ENCODE data around the gene SLC25A48. TPM values are rescaled to one million over a fixed set of nuclear protein-coding genes. Genes with fewer than 3 reads are reported as not detected.

Gene SLC25A48
- polyA plus RNA-seq, 1 donor = 0.54 TPM

GRCh38 chr5:135881819-135882218 lies 47.4 kb downstream of the SLC25A48 start:
- no peaks in the 10 kb centered on the region for H3K9me3 ChIP-seq (ENCODE audit: control insufficient read depth, low read depth, low read length)
- no CpG with 5 or more reads among the region's 3 CpGs for WGBS (ENCODE audit: insufficient coverage, low lambda C conversion rate)
- no peak overlapping the region for H3K27ac ChIP-seq (ENCODE audit: low read length)
- no peaks in the 10 kb centered on the region for H3K4me1 ChIP-seq (ENCODE audit: control insufficient read depth, insufficient read depth, low read length)
- no peak overlapping the region for H3K4me3 ChIP-seq (ENCODE audit: low read length)
- H3K27me3 ChIP-seq (ENCODE audit: control insufficient read depth, insufficient read depth, low read length) = peaks cover 29% of the 10 kb centered on the region
- H3K36me3 ChIP-seq (ENCODE audit: control insufficient read depth, insufficient read depth, low read length) = no peaks in the 10 kb centered on the region
- DNase-seq = no peak

- no peaks in the 10 kb centered on the region for H3K36me3 ChIP-seq (ENCODE audit: control insufficient read depth, insufficient read depth, low read length)
- H3K27me3 ChIP-seq (ENCODE audit: control insufficient read depth, insufficient read depth, low read length) = peaks cover 30% of the 10 kb centered on the region
- no peak overlapping the region for H3K27ac ChIP-seq (ENCODE audit: low read length)
- H3K4me1 ChIP-seq (ENCODE audit: control insufficient read depth, insufficient read depth, low read length) = peaks cover 5% of the 10 kb centered on the region
- H3K9me3 ChIP-seq (ENCODE audit: control insufficient read depth, low read depth, low read length) = no peaks in the 10 kb centered on the region
- H3K4me3 ChIP-seq (ENCODE audit: low read length) = no peak overlapping the region
- no CpG with 5 or more reads among the region's 3 CpGs for WGBS (ENCODE audit: insufficient coverage, low lambda C conversion rate)
- DNase-seq = no peak
Observed at GRCh38 chr5:135883026-135883425, 48.6 kb downstream of the SLC25A48 start.

DNA sequence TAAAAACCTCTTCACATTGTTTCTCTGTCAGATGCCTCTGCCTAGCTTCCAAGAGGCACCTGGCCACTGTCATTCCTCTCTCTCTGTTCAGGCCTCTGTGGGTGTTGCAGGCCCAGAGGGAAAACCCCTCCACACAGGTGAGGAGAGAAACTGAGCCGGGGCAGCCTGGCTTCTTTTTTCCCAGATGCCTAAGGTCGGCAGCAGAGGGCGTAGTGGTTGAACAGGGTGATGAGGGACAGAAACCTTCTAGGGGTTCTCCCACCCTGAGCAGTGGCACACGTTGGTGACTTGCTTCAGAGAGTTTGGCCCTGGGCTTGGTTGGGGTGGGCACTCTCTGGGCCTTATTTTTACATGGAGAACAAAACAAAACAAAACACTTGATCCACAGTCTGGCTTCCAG lies 49.0 kb downstream of the SLC25A48 start:
- peaks cover 31% of the 10 kb centered on the region for H3K27me3 ChIP-seq (ENCODE audit: control insufficient read depth, insufficient read depth, low read length)
- H3K36me3 ChIP-seq (ENCODE audit: control insufficient read depth, insufficient read depth, low read length) = no peaks in the 10 kb centered on the region
- H3K4me3 ChIP-seq (ENCODE audit: low read length) = no peak overlapping the region
- H3K4me1 ChIP-seq (ENCODE audit: control insufficient read depth, insufficient read depth, low read length) = peaks cover 5% of the 10 kb centered on the region
- H3K9me3 ChIP-seq (ENCODE audit: control insufficient read depth, low read depth, low read length) = no peaks in the 10 kb centered on the region
- no peak for DNase-seq
- WGBS (ENCODE audit: insufficient coverage, low lambda C conversion rate) = no CpG with 5 or more reads among the region's 4 CpGs
- H3K27ac ChIP-seq (ENCODE audit: low read length) = no peak overlapping the region

GRCh38 chr5:135885031-135885430 lies 50.6 kb downstream of the SLC25A48 start:
- Histone ChIP-seq H3K4me3 (ENCODE audit: low read length) (no peak overlapping the region), H3K4me1 (ENCODE audit: control insufficient read depth, insufficient read depth, low read length) (peaks cover 5% of the 10 kb centered on the region), H3K27ac (ENCODE audit: low read length) (no peak overlapping the region), H3K27me3 (ENCODE audit: control insufficient read depth, insufficient read depth, low read length) (peaks cover 31% of the 10 kb centered on the region), H3K36me3 (ENCODE audit: control insufficient read depth, insufficient read depth, low read length) (no peaks in the 10 kb centered on the region), H3K9me3 (ENCODE audit: control insufficient read depth, low read depth, low read length) (no peaks in the 10 kb centered on the region)
- DNase-seq = no peak
- no CpG with 5 or more reads among the region's 3 CpGs for WGBS (ENCODE audit: insufficient coverage, low lambda C conversion rate)

- DNase-seq = no peak
- no peak overlapping the region for H3K27ac ChIP-seq (ENCODE audit: low read length)
- peaks cover 5% of the 10 kb centered on the region for H3K4me1 ChIP-seq (ENCODE audit: control insufficient read depth, insufficient read depth, low read length)
- peaks cover 24% of the 10 kb centered on the region for H3K27me3 ChIP-seq (ENCODE audit: control insufficient read depth, insufficient read depth, low read length)
- H3K9me3 ChIP-seq (ENCODE audit: control insufficient read depth, low read depth, low read length) = no peaks in the 10 kb centered on the region
- H3K36me3 ChIP-seq (ENCODE audit: control insufficient read depth, insufficient read depth, low read length) = no peaks in the 10 kb centered on the region
- H3K4me3 ChIP-seq (ENCODE audit: low read length) = no peak overlapping the region
- no CpG with 5 or more reads among the region's 4 CpGs for WGBS (ENCODE audit: insufficient coverage, low lambda C conversion rate)
Observed at GRCh38 chr5:135886136-135886535, 51.7 kb downstream of the SLC25A48 start.

DNA sequence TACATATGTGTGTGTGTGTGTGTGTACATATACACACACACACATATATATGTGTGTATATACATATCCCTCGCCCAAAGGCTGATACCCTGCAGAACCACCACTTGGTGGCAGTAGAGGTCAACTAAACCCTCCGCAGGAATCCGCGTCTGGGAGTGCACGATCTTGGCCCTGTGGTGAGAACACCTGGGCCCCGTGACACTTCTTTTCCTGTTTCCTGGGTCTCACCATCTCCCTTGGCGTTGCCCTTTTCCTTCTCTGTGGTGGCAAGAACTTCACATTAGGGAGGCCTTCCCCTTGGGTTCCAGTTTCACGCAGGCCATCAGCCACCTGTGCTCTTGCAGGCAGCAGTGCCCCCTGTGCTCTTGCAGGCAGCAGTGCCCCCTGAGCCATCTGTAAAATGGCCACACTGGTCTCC lies 53.0 kb downstream of the SLC25A48 start:
- WGBS (ENCODE audit: insufficient coverage, low lambda C conversion rate) = no CpG with 5 or more reads among the region's 8 CpGs
- peaks cover 19% of the 10 kb centered on the region for H3K27me3 ChIP-seq (ENCODE audit: control insufficient read depth, insufficient read depth, low read length)
- H3K4me3 ChIP-seq (ENCODE audit: low read length) = no peak overlapping the region
- H3K9me3 ChIP-seq (ENCODE audit: control insufficient read depth, low read depth, low read length) = no peaks in the 10 kb centered on the region
- peak; percentile 67 to 76 for DNase-seq
- H3K27ac ChIP-seq (ENCODE audit: low read length) = no peak overlapping the region
- no peaks in the 10 kb centered on the region for H3K36me3 ChIP-seq (ENCODE audit: control insufficient read depth, insufficient read depth, low read length)
- peaks cover 5% of the 10 kb centered on the region for H3K4me1 ChIP-seq (ENCODE audit: control insufficient read depth, insufficient read depth, low read length)

DNA sequence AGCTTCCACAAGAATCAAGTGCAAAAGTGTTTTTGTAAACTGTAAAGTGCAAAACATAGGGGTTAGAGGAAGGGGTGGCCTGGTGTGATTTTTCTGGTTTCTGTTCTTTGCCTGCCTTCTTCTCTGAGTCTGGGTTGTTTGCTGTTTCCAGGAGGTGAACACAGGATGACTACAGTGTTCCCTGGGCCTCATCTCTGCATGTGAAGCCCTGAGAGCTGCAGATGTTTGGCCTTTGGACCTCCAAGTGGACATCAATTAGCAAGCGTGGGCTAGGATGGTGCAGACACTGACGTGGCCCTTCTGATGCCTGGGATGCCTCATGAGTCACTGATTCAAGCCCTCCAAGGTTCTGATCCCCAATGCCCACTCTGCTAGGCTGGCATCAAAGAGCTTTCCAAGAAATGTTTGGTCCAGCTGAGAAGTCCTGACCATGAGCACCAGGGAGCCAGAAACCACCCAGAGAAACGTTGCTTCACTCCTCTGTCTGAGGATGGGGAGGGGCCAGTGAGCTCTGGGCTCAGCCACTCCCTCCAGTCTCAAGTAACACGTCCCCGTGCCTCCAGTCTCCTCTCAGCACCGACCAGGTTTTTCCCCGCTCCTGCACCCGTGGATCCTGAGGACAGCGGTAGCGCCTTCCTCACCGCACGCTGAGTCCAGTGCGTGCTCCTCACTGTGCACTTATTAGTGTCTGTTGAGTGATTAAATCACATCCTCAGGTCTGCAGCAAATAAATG lies 53.6 kb downstream of the SLC25A48 start:
- no peaks in the 10 kb centered on the region for H3K9me3 ChIP-seq (ENCODE audit: control insufficient read depth, low read depth, low read length)
- H3K4me3 ChIP-seq (ENCODE audit: low read length) = no peak overlapping the region
- WGBS (ENCODE audit: insufficient coverage, low lambda C conversion rate) = 89% methylated on average over 3 of the region's 13 CpGs
- DNase-seq = peak in 1 of 2 donors; percentile 8
- H3K27ac ChIP-seq (ENCODE audit: low read length) = no peak overlapping the region
- H3K27me3 ChIP-seq (ENCODE audit: control insufficient read depth, insufficient read depth, low read length) = peaks cover 19% of the 10 kb centered on the region
- no peaks in the 10 kb centered on the region for H3K36me3 ChIP-seq (ENCODE audit: control insufficient read depth, insufficient read depth, low read length)
- peaks cover 5% of the 10 kb centered on the region for H3K4me1 ChIP-seq (ENCODE audit: control insufficient read depth, insufficient read depth, low read length)

DNA sequence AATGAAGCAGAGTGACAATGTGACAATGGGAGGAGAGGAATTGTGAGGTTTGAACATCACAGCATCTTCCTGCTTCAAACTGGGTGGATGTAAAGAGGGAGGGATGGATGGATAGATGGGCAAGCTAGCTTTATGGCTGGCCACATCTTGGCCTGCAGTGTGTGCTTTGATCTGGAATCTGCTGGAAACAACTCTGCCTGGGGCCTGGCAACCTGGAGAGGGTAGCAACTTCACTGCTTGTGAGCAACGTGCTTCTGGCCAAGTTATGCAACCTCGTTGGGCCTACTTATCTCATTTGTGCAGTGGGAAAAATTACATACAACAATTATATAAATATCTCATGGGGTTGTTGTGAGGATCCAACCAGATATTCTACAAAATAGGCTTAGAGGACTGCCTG lies 55.8 kb downstream of the SLC25A48 start:
- H3K27ac ChIP-seq (ENCODE audit: low read length) = no peak overlapping the region
- H3K4me1 ChIP-seq (ENCODE audit: control insufficient read depth, insufficient read depth, low read length) = peaks cover 8% of the 10 kb centered on the region
- WGBS (ENCODE audit: insufficient coverage, low lambda C conversion rate) = 67% methylated on average over 2 of the region's 2 CpGs
- no peak overlapping the region for H3K4me3 ChIP-seq (ENCODE audit: low read length)
- DNase-seq = no peak
- H3K27me3 ChIP-seq (ENCODE audit: control insufficient read depth, insufficient read depth, low read length) = peaks cover 12% of the 10 kb centered on the region
- no peaks in the 10 kb centered on the region for H3K36me3 ChIP-seq (ENCODE audit: control insufficient read depth, insufficient read depth, low read length)
- H3K9me3 ChIP-seq (ENCODE audit: control insufficient read depth, low read depth, low read length) = no peaks in the 10 kb centered on the region

DNA sequence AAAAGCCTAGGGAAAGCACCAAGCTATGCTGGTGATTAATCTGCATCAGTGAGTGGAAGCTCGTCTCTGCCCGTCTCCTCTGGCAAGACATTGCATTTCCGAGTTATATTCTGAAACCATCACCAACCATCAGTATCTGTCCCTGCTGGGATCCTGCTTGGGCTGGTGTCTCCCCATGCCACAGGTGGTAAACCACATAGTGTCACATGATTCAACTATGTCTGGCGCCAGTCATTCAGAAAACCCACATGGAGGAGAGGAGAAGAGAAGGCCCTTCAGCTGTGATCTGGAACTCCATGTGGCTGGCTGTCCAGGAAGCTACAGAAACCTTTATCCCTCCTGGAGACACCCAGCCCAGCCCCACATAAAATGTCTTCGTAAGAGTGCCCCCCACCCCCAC lies 56.4 kb downstream of the SLC25A48 start:
- no peaks in the 10 kb centered on the region for H3K9me3 ChIP-seq (ENCODE audit: control insufficient read depth, low read depth, low read length)
- H3K27ac ChIP-seq (ENCODE audit: low read length) = no peak overlapping the region
- WGBS (ENCODE audit: insufficient coverage, low lambda C conversion rate) = no CpG with 5 or more reads among the region's 5 CpGs
- peaks cover 8% of the 10 kb centered on the region for H3K4me1 ChIP-seq (ENCODE audit: control insufficient read depth, insufficient read depth, low read length)
- peaks cover 12% of the 10 kb centered on the region for H3K27me3 ChIP-seq (ENCODE audit: control insufficient read depth, insufficient read depth, low read length)
- no peak for DNase-seq
- no peaks in the 10 kb centered on the region for H3K36me3 ChIP-seq (ENCODE audit: control insufficient read depth, insufficient read depth, low read length)
- H3K4me3 ChIP-seq (ENCODE audit: low read length) = no peak overlapping the region

DNA sequence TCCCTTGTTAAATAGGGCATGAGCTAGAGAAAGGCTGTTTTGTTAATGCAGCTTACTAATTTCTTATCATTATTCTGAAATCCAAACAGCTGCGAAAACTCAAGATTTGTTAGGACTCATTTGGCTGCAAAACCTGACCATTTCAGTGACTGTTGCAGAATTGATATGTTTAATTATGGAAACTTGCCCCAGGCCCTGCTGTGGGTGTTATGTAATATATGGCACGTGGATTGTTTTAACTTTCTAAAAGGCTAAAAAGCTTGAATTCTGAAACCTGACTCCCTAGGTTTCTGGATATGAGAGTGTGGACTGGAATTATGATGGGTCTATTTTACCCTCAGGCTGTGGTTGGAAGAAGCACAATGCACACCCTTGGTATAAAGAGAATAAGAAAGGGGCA lies 56.8 kb downstream of the SLC25A48 start:
- Histone ChIP-seq H3K27ac (ENCODE audit: low read length) (no peak overlapping the region), H3K4me3 (ENCODE audit: low read length) (no peak overlapping the region), H3K27me3 (ENCODE audit: control insufficient read depth, insufficient read depth, low read length) (peaks cover 9% of the 10 kb centered on the region), H3K36me3 (ENCODE audit: control insufficient read depth, insufficient read depth, low read length) (no peaks in the 10 kb centered on the region), H3K9me3 (ENCODE audit: control insufficient read depth, low read depth, low read length) (no peaks in the 10 kb centered on the region), H3K4me1 (ENCODE audit: control insufficient read depth, insufficient read depth, low read length) (peaks cover 8% of the 10 kb centered on the region)
- WGBS (ENCODE audit: insufficient coverage, low lambda C conversion rate) = 80% methylated on average over 1 of the region's 2 CpGs
- DNase-seq = no peak

DNA sequence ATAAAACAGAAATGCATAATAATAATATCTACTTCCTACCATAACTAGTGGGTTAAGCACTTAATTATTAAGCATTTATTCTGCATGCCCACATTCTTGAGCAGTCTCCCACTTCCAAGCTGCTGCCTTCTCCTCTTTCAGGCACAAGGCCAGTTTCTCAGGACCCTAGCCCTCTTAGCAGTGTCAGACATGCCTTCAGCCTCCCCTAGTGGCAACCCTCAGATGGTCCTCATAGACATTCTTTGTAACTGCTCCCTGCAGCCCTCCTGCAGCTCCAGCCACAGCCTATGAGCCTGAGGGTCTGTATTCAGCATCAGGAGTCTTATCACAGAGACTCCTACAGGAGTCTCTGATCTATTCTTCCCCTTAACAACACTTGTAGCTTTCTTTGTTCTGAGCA lies 57.3 kb downstream of the SLC25A48 start:
- Histone ChIP-seq H3K27ac (ENCODE audit: low read length) (no peak overlapping the region), H3K36me3 (ENCODE audit: control insufficient read depth, insufficient read depth, low read length) (no peaks in the 10 kb centered on the region), H3K4me1 (ENCODE audit: control insufficient read depth, insufficient read depth, low read length) (peaks cover 8% of the 10 kb centered on the region), H3K4me3 (ENCODE audit: low read length) (no peak overlapping the region), H3K27me3 (ENCODE audit: control insufficient read depth, insufficient read depth, low read length) (peaks cover 9% of the 10 kb centered on the region), H3K9me3 (ENCODE audit: control insufficient read depth, low read depth, low read length) (no peaks in the 10 kb centered on the region)
- DNase-seq = no peak

Measured in large intestine (tissue), 3 donors.